Transverse colon (tissue), 4 donors: ENCODE measurements around the gene TAPBPL.

ENCODE experiments used
- EP300 ChIP-seq: sonication (generic); formaldehyde crosslinking; IDR thresholded peaks from one replicate; pipeline ENCODE4 v1.6.1; 2017; ENCODE audit warnings: antibody characterized with exemption, low read depth
- POLR2A ChIP-seq: fragments of 450-650 bp; IDR thresholded peaks from one replicate; pipeline ENCODE4 v1.6.1; 2016; ENCODE audit warnings: antibody characterized with exemption, mild to moderate bottlenecking, moderate library complexity
- POLR2AphosphoS5 ChIP-seq, 3 donors: sonication (generic); formaldehyde crosslinking; IDR thresholded peaks; one replicate each; pipeline ENCODE4 v1.6.1; 2016; ENCODE audit warnings: antibody characterized with exemption in 3 of 3
- TF ChIP-seq, protein P1 (sequence below), 5 experiments: fragments of 200-600 bp in 3 of 5; fragments of 450-650 bp in 2 of 5; sonication (generic) in 3 of 5; IDR thresholded peaks; 1 replicate in 2 of 5; 2 replicates in 3 of 5; pipeline ENCODE4 v1.5.1; 2016 to 2017; ENCODE audit warnings: antibody characterized with exemption in 5 of 5, inconsistent platforms in 3 of 5, mild to moderate bottlenecking in 2 of 5, moderate library complexity in 1 of 5

DNA sequence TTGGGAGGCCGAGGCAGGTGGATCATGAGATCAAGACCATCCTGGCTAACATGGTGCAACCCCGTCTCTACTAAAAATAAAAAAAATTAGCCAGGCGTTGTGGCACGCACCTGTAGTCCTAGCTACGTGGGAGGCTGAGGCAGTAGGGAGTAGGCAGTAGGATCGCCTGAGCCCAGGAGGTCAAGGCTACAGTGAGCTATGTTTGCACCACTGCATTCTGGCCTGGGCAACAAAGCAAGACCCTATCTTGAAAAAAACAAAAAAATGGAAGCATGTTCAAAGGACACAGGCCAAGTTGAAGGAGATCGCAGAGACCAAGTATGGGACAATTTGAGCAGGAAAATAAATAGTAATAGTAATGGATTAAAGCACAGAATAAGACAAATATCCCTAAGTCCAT, 56.2 kb downstream of the TAPBPL start:
- TF ChIP-seq, protein P1, sequence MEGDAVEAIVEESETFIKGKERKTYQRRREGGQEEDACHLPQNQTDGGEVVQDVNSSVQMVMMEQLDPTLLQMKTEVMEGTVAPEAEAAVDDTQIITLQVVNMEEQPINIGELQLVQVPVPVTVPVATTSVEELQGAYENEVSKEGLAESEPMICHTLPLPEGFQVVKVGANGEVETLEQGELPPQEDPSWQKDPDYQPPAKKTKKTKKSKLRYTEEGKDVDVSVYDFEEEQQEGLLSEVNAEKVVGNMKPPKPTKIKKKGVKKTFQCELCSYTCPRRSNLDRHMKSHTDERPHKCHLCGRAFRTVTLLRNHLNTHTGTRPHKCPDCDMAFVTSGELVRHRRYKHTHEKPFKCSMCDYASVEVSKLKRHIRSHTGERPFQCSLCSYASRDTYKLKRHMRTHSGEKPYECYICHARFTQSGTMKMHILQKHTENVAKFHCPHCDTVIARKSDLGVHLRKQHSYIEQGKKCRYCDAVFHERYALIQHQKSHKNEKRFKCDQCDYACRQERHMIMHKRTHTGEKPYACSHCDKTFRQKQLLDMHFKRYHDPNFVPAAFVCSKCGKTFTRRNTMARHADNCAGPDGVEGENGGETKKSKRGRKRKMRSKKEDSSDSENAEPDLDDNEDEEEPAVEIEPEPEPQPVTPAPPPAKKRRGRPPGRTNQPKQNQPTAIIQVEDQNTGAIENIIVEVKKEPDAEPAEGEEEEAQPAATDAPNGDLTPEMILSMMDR (IDR thresholded peaks at IDR 0.05): no peak
- no peak for TF ChIP-seq POLR2A
- TF ChIP-seq POLR2AphosphoS5 (IDR thresholded peaks at IDR 0.05): no peak
- no peak for TF ChIP-seq EP300
